ENCODE results near the gene KRTAP10-8. TPM values are rescaled to one million over a fixed set of nuclear protein-coding genes. Genes with fewer than 3 reads are reported as not detected.
A peak's percentile ranks its signal among the peaks of the same experiment; 100 is the strongest.
"Not testable (repeated sequence)": the region's sequence is repeated elsewhere in the genome, so short reads cannot be mapped to it uniquely, and the experiment has no call there.

Gene KRTAP10-8
- total RNA-seq, result not detected
- long read RNA-seq, result 0 reads

- DNase-seq (ENCODE audit: low spot score), result peak; percentile 65
These were observed at the start of gene KRTAP10-8 for GRCh38 chr21:44612029-44612486. TSS of gene KRTAP10-8 (plus strand) at chr21:44612079. CDS start at chr21:44612101, 22 bp downstream.

- no peak for DNase-seq (ENCODE audit: low spot score)
These were observed 47.8 kb upstream of the KRTAP10-8 start for GRCh38 chr21:44564099-44564498.

GRCh38 chr21:44564886-44565598, 46.8 kb upstream of the KRTAP10-8 start:
- DNase-seq (ENCODE audit: low spot score), result no peak

GRCh38 chr21:44566403-44566802, 45.5 kb upstream of the KRTAP10-8 start:
- no peak for DNase-seq (ENCODE audit: low spot score)

- no peak for DNase-seq (ENCODE audit: low spot score)
These were observed 44.3 kb upstream of the KRTAP10-8 start for GRCh38 chr21:44567481-44568171.

GRCh38 chr21:44568261-44568660, 43.6 kb upstream of the KRTAP10-8 start:
- DNase-seq (ENCODE audit: low spot score), result peak; percentile 85

- DNase-seq (ENCODE audit: low spot score), result no peak
These were observed 43.0 kb upstream of the KRTAP10-8 start for GRCh38 chr21:44568667-44569556.

GRCh38 chr21:44569861-44570517, 41.9 kb upstream of the KRTAP10-8 start:
- no peak for DNase-seq (ENCODE audit: low spot score)

GRCh38 chr21:44571296-44571695, 40.6 kb upstream of the KRTAP10-8 start:
- no peak for DNase-seq (ENCODE audit: low spot score)

- no peak for DNase-seq (ENCODE audit: low spot score)
These were observed 39.8 kb upstream of the KRTAP10-8 start for GRCh38 chr21:44571844-44572782.

GRCh38 chr21:44572959-44573583, 38.8 kb upstream of the KRTAP10-8 start:
- DNase-seq (ENCODE audit: low spot score), result no peak

- DNase-seq (ENCODE audit: low spot score), result not testable (repeated sequence)
These were observed 38.0 kb upstream of the KRTAP10-8 start, which contains the start of gene KRTAP10-4 for GRCh38 chr21:44573630-44574456. TSS of gene KRTAP10-4 (plus strand) at chr21:44573729. CDS start at chr21:44573759, 30 bp downstream.

GRCh38 chr21:44574457-44575306, 37.2 kb upstream of the KRTAP10-8 start:
- no peak for DNase-seq (ENCODE audit: low spot score)

- no peak for DNase-seq (ENCODE audit: low spot score)
These were observed 36.4 kb upstream of the KRTAP10-8 start for GRCh38 chr21:44575307-44576024.

GRCh38 chr21:44576025-44576420, 35.9 kb upstream of the KRTAP10-8 start:
- DNase-seq (ENCODE audit: low spot score), result no peak

- DNase-seq (ENCODE audit: low spot score), result no peak
These were observed 33.4 kb upstream of the KRTAP10-8 start for GRCh38 chr21:44578371-44579055.
